Epithelial cell of esophagus (primary cell): ENCODE results near the gene NEK6.
A peak's percentile ranks its signal among the peaks of the same experiment; 100 is the strongest.

Experiments used
- DNase-seq: peaks from one replicate; pipeline ENCODE4 v3.0.0; 2010; ENCODE audit warnings: low read depth
- H3K4me3 ChIP-seq: 2 replicates; pipeline ENCODE4 v1.5.1; 2011; ENCODE audit warnings: mild to moderate bottlenecking, low read length, control low read depth
- CTCF ChIP-seq: IDR thresholded peaks from 2 replicates; pipeline ENCODE4 v1.5.1; 2011; ENCODE audit warnings: low read depth, mild to moderate bottlenecking, low read length, control low read depth, inconsistent platforms; ENCODE audit not compliant: insufficient read depth; ENCODE audit errors: missing control alignments

Gene NEK6

GRCh38 chr9:124256517-124257069, 1.2 kb upstream of the NEK6 start:
- peak; percentile 90 for DNase-seq
- H3K4me3 ChIP-seq, result no peak overlapping the region
- TF ChIP-seq CTCF, result no peak

- H3K4me3 ChIP-seq, result peak overlapping the region; percentile 36
- no peak for DNase-seq
- TF ChIP-seq CTCF, result no peak
Observed at GRCh38 chr9:124257070-124257843, 492 bp upstream of the NEK6 start.

GRCh38 chr9:124258607-124259157, 933 bp downstream of the NEK6 start:
- H3K4me3 ChIP-seq, result peak overlapping the region; percentile 63
- no peak for TF ChIP-seq CTCF
- no peak for DNase-seq

GRCh38 chr9:124259158-124259808, 1.5 kb downstream of the NEK6 start:
- TF ChIP-seq CTCF, result no peak
- DNase-seq, result peak; percentile 82
- peak overlapping the region; percentile 63 for H3K4me3 ChIP-seq

GRCh38 chr9:124260769-124261603, 3.2 kb downstream of the NEK6 start:
- no peak overlapping the region for H3K4me3 ChIP-seq
- peak; percentile 76 for DNase-seq
- no peak for TF ChIP-seq CTCF

GRCh38 chr9:124261736-124262648, 4.2 kb downstream of the NEK6 start:
- H3K4me3 ChIP-seq, result no peak overlapping the region
- no peak for TF ChIP-seq CTCF
- no peak for DNase-seq
